Progenitor cell of endocrine pancreas (in vitro differentiated cells): ENCODE data around the gene RMI1. TPM values are rescaled to one million over a fixed set of nuclear protein-coding genes. Genes with fewer than 3 reads are reported as not detected.

Source experiments
- DNase-seq: peaks from one replicate; pipeline ENCODE4 v3.0.0; 2021; ENCODE audit warnings: low spot score; ENCODE audit not compliant: unreplicated experiment
- H3K27ac Mint-ChIP-seq: 2 replicates; pipeline ENCODE4 v1.8.0; 2021; ENCODE audit warnings: mild to moderate bottlenecking, moderate library complexity, mixed read lengths
- H3K27me3 Mint-ChIP-seq: 2 replicates; pipeline ENCODE4 v1.8.0; 2021; ENCODE audit warnings: mixed read lengths
- H3K36me3 Mint-ChIP-seq: 2 replicates; pipeline ENCODE4 v1.8.0; 2022; ENCODE audit warnings: mixed read lengths; ENCODE audit not compliant: insufficient read depth
- H3K4me1 Mint-ChIP-seq: 2 replicates; pipeline ENCODE4 v1.8.0; 2021; ENCODE audit warnings: low read depth, mixed read lengths
- H3K4me3 Mint-ChIP-seq: 2 replicates; pipeline ENCODE4 v1.8.0; 2021; ENCODE audit warnings: low read depth, mild to moderate bottlenecking, moderate library complexity, mixed read lengths
- H3K9me3 Mint-ChIP-seq: 2 replicates; pipeline ENCODE4 v1.8.0; 2021; ENCODE audit warnings: low read depth, mixed read lengths
- total RNA-seq: library from RNA; stranded (reverse); gene quantifications from 2 replicates; pipeline ENCODE4 v1.2.1, GENCODE V29; 2021
- TF ChIP-seq, protein P1 (sequence below): fragments of 200-600 bp; sonication (generic); IDR thresholded peaks from one replicate; pipeline ENCODE4 v1.5.0; 2021; ENCODE audit warnings: antibody characterized with exemption, mild to moderate bottlenecking; ENCODE audit not compliant: unreplicated experiment

The RMI1 gene
- total RNA-seq, 1 donor from 2014 or later: 19.0 TPM

DNA sequence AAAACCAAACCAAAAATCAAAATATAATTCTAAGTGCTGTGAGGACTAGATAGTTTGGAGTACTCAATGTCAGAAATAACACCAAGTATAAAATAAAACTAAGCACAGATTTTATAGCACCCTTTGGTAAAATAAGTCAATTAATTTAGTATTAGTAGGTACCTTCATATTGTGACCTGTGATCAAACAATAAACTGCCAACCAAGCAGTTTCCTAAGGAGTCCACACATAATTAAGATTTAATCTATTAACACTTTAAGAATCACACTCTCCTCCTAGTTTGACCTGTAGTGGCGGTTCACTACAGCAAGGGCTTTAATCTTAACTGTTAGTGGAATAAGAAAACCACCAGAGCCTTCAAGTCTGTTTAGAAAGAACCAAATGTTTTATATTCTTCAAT lies 3.4 kb upstream of the RMI1 start:
- no peak for DNase-seq
- H3K9me3 Mint-ChIP-seq: no peaks in the 10 kb centered on the region
- TF ChIP-seq, protein P1, sequence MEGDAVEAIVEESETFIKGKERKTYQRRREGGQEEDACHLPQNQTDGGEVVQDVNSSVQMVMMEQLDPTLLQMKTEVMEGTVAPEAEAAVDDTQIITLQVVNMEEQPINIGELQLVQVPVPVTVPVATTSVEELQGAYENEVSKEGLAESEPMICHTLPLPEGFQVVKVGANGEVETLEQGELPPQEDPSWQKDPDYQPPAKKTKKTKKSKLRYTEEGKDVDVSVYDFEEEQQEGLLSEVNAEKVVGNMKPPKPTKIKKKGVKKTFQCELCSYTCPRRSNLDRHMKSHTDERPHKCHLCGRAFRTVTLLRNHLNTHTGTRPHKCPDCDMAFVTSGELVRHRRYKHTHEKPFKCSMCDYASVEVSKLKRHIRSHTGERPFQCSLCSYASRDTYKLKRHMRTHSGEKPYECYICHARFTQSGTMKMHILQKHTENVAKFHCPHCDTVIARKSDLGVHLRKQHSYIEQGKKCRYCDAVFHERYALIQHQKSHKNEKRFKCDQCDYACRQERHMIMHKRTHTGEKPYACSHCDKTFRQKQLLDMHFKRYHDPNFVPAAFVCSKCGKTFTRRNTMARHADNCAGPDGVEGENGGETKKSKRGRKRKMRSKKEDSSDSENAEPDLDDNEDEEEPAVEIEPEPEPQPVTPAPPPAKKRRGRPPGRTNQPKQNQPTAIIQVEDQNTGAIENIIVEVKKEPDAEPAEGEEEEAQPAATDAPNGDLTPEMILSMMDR: no peak
- H3K27ac Mint-ChIP-seq: peak overlapping the region; percentile 100
- no peaks in the 10 kb centered on the region for H3K27me3 Mint-ChIP-seq
- H3K36me3 Mint-ChIP-seq: peaks cover 49% of the 10 kb centered on the region
- peak overlapping the region; percentile 98 for H3K4me3 Mint-ChIP-seq
- H3K4me1 Mint-ChIP-seq: peaks cover 32% of the 10 kb centered on the region

DNA sequence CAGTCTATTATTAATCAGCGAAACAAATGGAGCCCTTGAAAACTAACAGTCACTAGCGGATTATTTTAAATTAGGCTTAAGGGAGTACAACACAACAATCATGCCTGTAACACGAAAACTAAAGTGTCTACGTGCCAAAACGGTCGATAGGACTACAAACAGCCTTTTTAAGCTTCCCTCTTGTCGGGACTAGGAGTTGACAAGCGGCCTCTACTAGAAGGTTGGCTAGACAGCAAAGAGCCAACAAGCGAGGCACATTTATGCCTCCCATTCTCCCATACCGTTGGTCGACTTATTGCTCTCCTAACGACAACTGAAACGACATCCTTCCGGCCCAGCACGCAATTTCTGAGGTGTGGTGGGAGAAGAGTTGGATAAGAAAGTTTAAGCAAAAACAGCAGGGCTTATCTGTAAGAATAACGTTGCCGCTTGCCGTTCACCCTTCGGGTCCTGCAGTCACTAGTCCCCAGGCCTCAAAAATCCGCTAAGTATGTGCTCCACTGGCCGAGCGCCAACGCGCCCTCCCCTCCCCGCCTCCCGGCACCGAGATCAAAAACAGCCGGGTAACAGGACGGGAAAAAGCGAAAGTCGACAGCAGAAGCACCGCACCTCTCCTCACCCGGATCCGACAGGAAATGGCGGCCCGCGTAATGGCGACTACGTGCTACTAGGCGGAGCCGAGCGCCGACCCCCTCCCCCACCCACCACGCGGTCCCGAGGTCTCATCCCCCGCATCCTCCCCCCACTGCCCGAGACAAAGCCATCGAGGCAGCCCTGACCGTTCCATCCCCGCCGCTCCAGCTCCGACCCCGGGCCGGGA lies 1.4 kb upstream of the RMI1 start:
- TF ChIP-seq, protein P1: no peak
- H3K9me3 Mint-ChIP-seq: no peaks in the 10 kb centered on the region
- peaks cover 41% of the 10 kb centered on the region for H3K36me3 Mint-ChIP-seq
- H3K4me1 Mint-ChIP-seq: peaks cover 34% of the 10 kb centered on the region
- peak overlapping the region; percentile 100 for H3K27ac Mint-ChIP-seq
- peak; percentile 58 for DNase-seq
- H3K27me3 Mint-ChIP-seq: no peaks in the 10 kb centered on the region
- H3K4me3 Mint-ChIP-seq: peak overlapping the region; percentile 98

DNA sequence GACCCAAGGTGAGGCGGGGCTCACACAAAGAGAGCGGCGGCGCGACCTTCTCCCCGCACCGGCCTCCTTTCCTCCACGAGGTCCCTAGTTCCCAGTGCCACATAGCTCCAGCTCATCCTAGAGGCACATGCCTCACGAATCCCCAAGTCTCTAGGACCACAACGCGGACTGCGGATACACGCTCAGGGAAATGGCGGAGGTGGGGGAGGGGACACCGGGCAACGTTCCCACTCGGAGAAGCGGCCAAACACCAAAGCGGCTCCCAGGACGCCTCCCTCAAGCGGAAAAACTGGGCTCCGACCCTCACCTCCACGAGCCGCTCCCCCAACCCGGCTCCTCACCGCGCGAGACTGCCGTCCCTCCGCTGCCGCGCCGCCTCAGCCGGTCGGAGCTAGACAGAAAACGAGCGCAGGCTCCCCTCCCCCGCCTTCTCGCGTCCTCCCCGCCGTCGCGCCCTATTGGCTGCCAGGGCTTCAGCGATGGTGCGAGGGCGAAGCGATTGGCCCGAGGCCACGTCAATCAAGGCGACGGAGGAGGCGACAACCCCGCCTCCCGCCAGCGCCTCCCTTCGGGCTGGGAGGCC lies 702 bp upstream of the RMI1 start, which contains the start of gene HNRNPK:
HNRNPK (minus strand) TSS at position 404 of the 583 bp plus-strand sequence. CDS start 1,963 bp downstream, outside the sequence.
- no peaks in the 10 kb centered on the region for H3K27me3 Mint-ChIP-seq
- peak within 1 kb of the TSS; percentile 98 for H3K4me3 Mint-ChIP-seq
- H3K36me3 Mint-ChIP-seq: peaks cover 34% of the 10 kb centered on the region
- H3K27ac Mint-ChIP-seq: peak within 1 kb of the TSS; percentile 100
- DNase-seq: peak; percentile 99
- TF ChIP-seq, protein P1: no peak
- H3K4me1 Mint-ChIP-seq: peaks cover 28% of the 10 kb centered on the region
- no peaks in the 10 kb centered on the region for H3K9me3 Mint-ChIP-seq

DNA sequence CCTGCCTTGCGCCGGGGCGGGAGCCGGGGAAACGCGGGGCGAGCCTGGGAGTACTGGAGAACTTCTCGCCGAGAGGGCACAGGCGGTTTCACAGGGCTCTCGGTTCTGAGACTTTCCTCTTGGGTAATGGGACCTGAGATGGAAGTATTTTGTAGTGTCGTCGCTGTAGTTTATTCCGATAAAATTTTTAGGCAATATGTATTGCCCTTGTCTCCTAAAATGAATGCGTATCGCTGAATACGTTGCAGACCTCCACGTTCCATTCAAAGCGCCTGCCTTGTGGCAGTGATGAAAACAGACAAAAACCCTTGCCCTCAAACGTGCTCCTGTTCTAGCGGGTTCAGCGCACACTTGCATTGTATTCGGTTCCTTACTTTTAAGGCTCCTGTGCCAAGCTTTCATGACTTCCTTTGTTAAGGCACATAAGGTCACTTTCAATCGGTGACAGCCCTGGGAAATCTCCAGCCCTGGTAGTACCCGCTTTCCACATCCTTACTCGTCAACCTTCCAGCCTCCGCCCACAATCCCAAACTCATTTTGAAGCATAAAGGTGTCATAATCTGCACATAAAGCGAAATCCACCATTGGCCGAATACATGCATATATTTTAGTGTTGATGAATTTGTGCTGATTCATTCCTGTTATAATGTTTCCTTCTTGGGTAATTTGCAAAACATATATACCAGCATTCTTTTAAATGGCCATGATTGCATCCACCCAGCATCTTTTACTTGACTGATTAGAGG lies 694 bp downstream of the RMI1 start:
- Mint-ChIP-seq H3K27me3 (no peaks in the 10 kb centered on the region), H3K4me3 (peak overlapping the region; percentile 98), H3K9me3 (no peaks in the 10 kb centered on the region), H3K36me3 (peaks cover 21% of the 10 kb centered on the region), H3K4me1 (peaks cover 22% of the 10 kb centered on the region), H3K27ac (peak overlapping the region; percentile 100)
- TF ChIP-seq, protein P1: no peak
- DNase-seq: no peak

DNA sequence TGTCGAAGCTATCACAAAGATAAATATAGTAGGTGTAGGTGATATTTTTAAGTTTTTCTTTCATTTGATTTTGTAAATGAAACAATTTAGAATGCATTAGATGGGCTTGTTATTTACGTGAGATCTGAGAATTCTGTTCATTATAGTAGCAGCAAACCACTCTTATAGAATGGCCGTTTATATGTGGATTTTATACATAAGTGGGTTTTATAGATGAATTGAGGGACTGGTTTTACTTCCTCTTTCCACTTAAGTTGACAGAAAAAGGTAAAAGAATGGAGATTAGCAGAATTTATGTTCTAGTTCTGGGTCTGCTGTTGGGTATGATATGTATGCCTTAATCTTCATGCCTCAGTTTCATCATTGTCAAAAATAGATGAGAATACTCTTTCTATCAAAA lies 5.6 kb downstream of the RMI1 start:
- no peak overlapping the region for H3K27ac Mint-ChIP-seq
- no peak overlapping the region for H3K4me3 Mint-ChIP-seq
- TF ChIP-seq, protein P1: no peak
- H3K36me3 Mint-ChIP-seq: peaks cover 9% of the 10 kb centered on the region
- H3K9me3 Mint-ChIP-seq: peaks cover 4% of the 10 kb centered on the region
- DNase-seq: no peak
- peaks cover 16% of the 10 kb centered on the region for H3K4me1 Mint-ChIP-seq
- no peaks in the 10 kb centered on the region for H3K27me3 Mint-ChIP-seq
